Measurements from ENCODE around the gene TXNDC16.
"Not testable (repeated sequence)": the region's sequence is repeated elsewhere in the genome, so short reads cannot be mapped to it uniquely, and the experiment has no call there.

The TXNDC16 gene

GRCh38 chr14:52583544-52583943 lies 31.2 kb upstream of the TXNDC16 start:
- H3K27ac ChIP-seq: no peak overlapping the region
- TF ChIP-seq ZFX (IDR thresholded peaks at IDR 0.05; ENCODE audit: borderline replicate concordance): no peak
- TF ChIP-seq CTCF (IDR thresholded peaks at IDR 0.05): no peak

- H3K27ac ChIP-seq: no peak overlapping the region
- TF ChIP-seq CTCF (IDR thresholded peaks at IDR 0.05) (no peak), ZFX (IDR thresholded peaks at IDR 0.05; ENCODE audit: borderline replicate concordance) (no peak)
These were observed 23.6 kb upstream of the TXNDC16 start for GRCh38 chr14:52575858-52576257.

GRCh38 chr14:52568454-52568853 lies 16.1 kb upstream of the TXNDC16 start:
- not testable (repeated sequence) for H3K27ac ChIP-seq

- TF ChIP-seq CTCF (IDR thresholded peaks at IDR 0.05): no peak
- TF ChIP-seq ZFX (IDR thresholded peaks at IDR 0.05; ENCODE audit: borderline replicate concordance): no peak
- no peak overlapping the region for H3K27ac ChIP-seq
These were observed 10.8 kb upstream of the TXNDC16 start for GRCh38 chr14:52563120-52563519.

GRCh38 chr14:52558688-52559087 lies 6.4 kb upstream of the TXNDC16 start:
- TF ChIP-seq ZFX (IDR thresholded peaks at IDR 0.05; ENCODE audit: borderline replicate concordance) (no peak), CTCF (IDR thresholded peaks at IDR 0.05) (no peak)
- no peak overlapping the region for H3K27ac ChIP-seq

- TF ChIP-seq CTCF (IDR thresholded peaks at IDR 0.05) (no peak), ZFX (IDR thresholded peaks at IDR 0.05; ENCODE audit: borderline replicate concordance) (no peak)
- peak overlapping the region; percentile 92 for H3K27ac ChIP-seq
These were observed 1.6 kb upstream of the TXNDC16 start for GRCh38 chr14:52553671-52554575.

- TF ChIP-seq CTCF (IDR thresholded peaks at IDR 0.05) (no peak), ZFX (IDR thresholded peaks at IDR 0.05; ENCODE audit: borderline replicate concordance) (no peak)
- H3K27ac ChIP-seq: peak overlapping the region; percentile 92
These were observed 831 bp upstream of the TXNDC16 start for GRCh38 chr14:52553002-52553670.
